ENCODE measurements around the gene ECE2.

ECE2 gene

GRCh38 chr3:184298759-184299487, 23.1 kb downstream of the ECE2 start, which contains the start of gene PSMD2:
TSS of gene PSMD2 (plus strand) at chr3:184299241. CDS start at chr3:184299267, 26 bp downstream.
- TF ChIP-seq, protein P1, sequence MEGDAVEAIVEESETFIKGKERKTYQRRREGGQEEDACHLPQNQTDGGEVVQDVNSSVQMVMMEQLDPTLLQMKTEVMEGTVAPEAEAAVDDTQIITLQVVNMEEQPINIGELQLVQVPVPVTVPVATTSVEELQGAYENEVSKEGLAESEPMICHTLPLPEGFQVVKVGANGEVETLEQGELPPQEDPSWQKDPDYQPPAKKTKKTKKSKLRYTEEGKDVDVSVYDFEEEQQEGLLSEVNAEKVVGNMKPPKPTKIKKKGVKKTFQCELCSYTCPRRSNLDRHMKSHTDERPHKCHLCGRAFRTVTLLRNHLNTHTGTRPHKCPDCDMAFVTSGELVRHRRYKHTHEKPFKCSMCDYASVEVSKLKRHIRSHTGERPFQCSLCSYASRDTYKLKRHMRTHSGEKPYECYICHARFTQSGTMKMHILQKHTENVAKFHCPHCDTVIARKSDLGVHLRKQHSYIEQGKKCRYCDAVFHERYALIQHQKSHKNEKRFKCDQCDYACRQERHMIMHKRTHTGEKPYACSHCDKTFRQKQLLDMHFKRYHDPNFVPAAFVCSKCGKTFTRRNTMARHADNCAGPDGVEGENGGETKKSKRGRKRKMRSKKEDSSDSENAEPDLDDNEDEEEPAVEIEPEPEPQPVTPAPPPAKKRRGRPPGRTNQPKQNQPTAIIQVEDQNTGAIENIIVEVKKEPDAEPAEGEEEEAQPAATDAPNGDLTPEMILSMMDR (IDR thresholded peaks at IDR 0.05; ENCODE audit: low read depth, low read length): no peak
- TF ChIP-seq MYC (IDR thresholded peaks at IDR 0.05; ENCODE audit: low read depth, low read length) (no peak), POLR2A (IDR thresholded peaks at IDR 0.05; ENCODE audit: extremely low read depth, insufficient read length) (peak; percentile 61)
- peak; percentile 97 for DNase-seq (ENCODE audit: low read depth)
- peak within 1 kb of the TSS; percentile 98 for H3K4me3 ChIP-seq (ENCODE audit: low read depth, low read length)

GRCh38 chr3:184299488-184300377, 23.9 kb downstream of the ECE2 start:
- DNase-seq (ENCODE audit: low read depth): no peak
- H3K4me3 ChIP-seq (ENCODE audit: low read depth, low read length): peak overlapping the region; percentile 98
- TF ChIP-seq MAX (IDR thresholded peaks at IDR 0.05; ENCODE audit: low read depth, low read length) (no peak), POLR2A (IDR thresholded peaks at IDR 0.05; ENCODE audit: extremely low read depth, insufficient read length) (no peak), MYC (IDR thresholded peaks at IDR 0.05; ENCODE audit: low read depth, low read length) (no peak)
- TF ChIP-seq, protein P1 (IDR thresholded peaks at IDR 0.05; ENCODE audit: low read depth, low read length): no peak

- no peak for TF ChIP-seq MAX (IDR thresholded peaks at IDR 0.05; ENCODE audit: low read depth, low read length)
- DNase-seq (ENCODE audit: low read depth): no peak
- peak overlapping the region; percentile 98 for H3K4me3 ChIP-seq (ENCODE audit: low read depth, low read length)
These were observed 24.5 kb downstream of the ECE2 start for GRCh38 chr3:184300378-184300720.

DNA sequence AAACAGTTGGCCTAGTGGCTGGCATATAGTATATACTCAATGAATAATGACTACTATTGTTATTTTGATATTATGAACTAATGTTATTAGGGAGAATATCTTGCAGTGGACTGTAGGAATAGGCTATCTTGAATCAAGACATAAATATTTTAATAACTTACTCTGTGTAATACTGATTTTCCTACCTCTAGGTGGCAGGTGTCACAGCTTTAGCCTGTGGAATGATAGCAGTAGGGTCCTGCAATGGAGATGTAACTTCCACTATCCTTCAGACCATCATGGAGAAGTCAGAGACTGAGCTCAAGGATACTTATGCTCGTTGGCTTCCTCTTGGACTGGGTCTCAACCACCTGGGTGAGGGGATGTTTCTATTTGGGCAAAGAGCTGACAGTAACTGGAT, 29.8 kb downstream of the ECE2 start:
- TF ChIP-seq, protein P1 (IDR thresholded peaks at IDR 0.05; ENCODE audit: low read depth, low read length): peak; percentile 40
- no peak for TF ChIP-seq MYC (IDR thresholded peaks at IDR 0.05; ENCODE audit: low read depth, low read length)
- H3K4me3 ChIP-seq (ENCODE audit: low read depth, low read length): no peak overlapping the region

GRCh38 chr3:184306341-184306972, 30.6 kb downstream of the ECE2 start:
- no peak for TF ChIP-seq POLR2A (IDR thresholded peaks at IDR 0.05; ENCODE audit: extremely low read depth, insufficient read length)
- TF ChIP-seq MYC (IDR thresholded peaks at IDR 0.05; ENCODE audit: low read depth, low read length): no peak
- TF ChIP-seq MAX (IDR thresholded peaks at IDR 0.05; ENCODE audit: low read depth, low read length): no peak
- TF ChIP-seq, protein P1 (IDR thresholded peaks at IDR 0.05; ENCODE audit: low read depth, low read length): no peak
- DNase-seq (ENCODE audit: low read depth): no peak
- H3K4me3 ChIP-seq (ENCODE audit: low read depth, low read length): no peak overlapping the region

More for the DNA sequence above, 29.8 kb downstream of the ECE2 start:
- DNase-seq (ENCODE audit: low read depth): peak; percentile 38

GRCh38 chr3:184307915-184308314, 32.1 kb downstream of the ECE2 start:
- no peak for DNase-seq (ENCODE audit: low read depth)
- H3K4me3 ChIP-seq (ENCODE audit: low read depth, low read length): no peak overlapping the region
- TF ChIP-seq POLR2A (IDR thresholded peaks at IDR 0.05; ENCODE audit: extremely low read depth, insufficient read length) (no peak), MAX (IDR thresholded peaks at IDR 0.05; ENCODE audit: low read depth, low read length) (no peak), MYC (IDR thresholded peaks at IDR 0.05; ENCODE audit: low read depth, low read length) (no peak)
- TF ChIP-seq, protein P1 (IDR thresholded peaks at IDR 0.05; ENCODE audit: low read depth, low read length): no peak

Data from NB4 (cell line).